HG02642 (cell line): ENCODE data around the gene HNRNPA3.
A peak's percentile ranks its signal among the peaks of the same experiment; 100 is the strongest.

Experiments
- ATAC-seq: cut with Tn5 transposase; IDR thresholded peaks from one replicate; pipeline ENCODE4 v1.9.1; 2021; ENCODE audit warnings: mild to moderate bottlenecking; ENCODE audit not compliant: unreplicated experiment, poor library complexity

Gene HNRNPA3

GRCh38 chr2:177251165-177251542, 38.6 kb downstream of the HNRNPA3 start:
- no peak for ATAC-seq

DNA sequence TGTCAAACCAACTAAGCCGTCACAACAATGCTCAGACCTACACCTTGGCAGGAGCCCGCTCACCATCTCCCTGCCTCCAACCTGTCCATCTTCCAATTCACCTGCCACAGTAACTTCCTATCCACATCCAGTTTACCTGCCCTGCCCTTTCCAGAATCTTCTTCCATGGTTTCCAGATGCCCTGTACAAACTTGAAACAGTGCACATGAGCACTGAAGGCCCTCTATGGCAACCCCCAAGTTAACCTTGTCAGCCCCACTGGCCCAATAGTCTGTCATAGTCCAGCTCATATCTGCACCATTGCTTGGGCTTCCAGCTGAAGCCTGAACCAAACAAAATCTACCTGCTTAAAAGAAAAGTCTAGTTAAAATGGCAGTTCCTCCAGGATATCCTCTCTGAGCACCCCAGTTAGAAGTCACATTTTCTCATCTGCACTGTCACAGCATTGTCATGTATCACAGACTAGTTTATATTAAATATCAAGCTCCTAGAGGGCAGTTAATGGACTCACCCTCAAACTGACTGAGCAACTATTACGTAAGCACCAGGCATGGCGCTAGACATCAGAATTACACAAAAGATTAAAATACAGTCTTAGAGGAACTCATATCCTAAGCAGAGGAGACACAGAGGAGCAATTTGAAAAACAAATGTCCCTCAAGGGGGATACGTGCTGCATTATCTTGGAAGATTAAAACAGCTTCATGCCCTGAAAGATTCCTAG, 40.4 kb downstream of the HNRNPA3 start:
- ATAC-seq, result no peak

DNA sequence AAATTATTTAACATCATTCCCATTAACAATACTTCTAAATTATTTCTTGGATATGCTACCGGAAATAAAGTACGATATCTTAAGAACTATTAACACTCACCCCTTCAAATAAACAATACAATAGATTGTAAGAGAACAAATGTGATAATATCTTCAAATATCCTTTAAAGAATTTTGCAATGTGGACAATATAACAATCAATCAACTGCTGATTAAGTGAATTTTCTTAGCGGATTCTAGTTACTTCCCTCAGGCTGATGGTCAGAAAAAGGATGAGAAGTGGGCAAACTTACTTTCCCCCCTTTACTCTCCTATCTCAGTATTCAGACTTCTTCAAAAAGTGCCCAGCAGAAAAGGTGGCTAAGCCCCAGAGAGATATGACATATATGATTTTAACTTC, 41.1 kb downstream of the HNRNPA3 start:
- ATAC-seq, result no peak

DNA sequence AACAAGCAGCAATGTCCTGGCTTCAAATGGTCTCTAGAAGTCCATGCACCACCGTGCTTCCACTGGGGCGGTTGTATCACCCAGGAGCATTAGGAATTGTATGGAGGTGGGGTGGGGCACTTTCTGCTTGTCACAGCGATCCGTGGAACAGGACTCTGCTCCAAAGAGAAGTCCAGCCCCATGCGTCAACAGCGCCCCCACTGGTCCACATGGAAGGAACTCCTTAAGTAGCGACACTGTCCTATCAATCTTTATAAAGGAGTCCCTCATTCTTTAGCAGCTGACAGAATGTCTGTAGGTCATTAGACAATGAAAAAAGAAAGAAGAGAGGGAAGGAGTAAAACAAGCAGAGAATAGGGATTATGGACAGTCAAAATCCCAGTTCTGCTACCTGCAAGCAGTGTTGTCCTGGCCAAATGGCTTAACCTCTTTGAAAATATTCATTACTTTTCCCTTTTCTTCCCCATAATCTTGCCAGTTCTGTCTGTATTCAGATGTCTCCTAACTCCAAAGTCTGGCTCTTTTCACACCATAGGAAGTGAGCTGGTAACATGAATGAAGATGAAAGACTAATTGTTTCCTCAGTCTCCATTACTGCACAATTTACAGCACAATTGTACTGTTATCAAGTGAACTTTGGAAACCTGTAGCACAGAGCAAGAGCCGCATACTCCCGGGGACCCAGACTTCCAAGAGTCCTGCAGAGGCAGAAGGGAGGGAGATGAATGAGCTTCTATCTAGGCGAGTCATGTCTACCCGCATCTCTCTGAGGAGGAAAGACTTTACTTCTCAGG, 42.0 kb downstream of the HNRNPA3 start:
- no peak for ATAC-seq

- no peak for ATAC-seq
Observed at GRCh38 chr2:177255227-177255601, 42.6 kb downstream of the HNRNPA3 start.

DNA sequence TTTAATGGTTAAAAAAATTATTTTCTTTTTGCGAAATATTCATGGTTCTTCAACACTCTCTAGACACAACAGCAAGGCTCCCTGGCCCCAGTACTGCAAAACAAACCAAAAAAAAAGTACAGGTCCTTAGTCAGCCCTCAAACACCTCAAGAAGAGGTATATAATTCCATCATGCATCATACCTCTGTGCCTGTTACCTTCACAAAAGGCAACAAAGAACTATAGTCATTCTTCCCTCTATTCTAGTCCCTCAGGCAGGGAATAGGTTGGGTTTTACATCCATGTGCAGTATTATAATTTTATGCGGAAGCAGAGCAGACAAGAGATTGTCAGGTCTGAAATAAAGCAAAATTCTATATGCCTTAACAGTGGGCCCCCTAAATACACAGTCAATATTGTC, 43.4 kb downstream of the HNRNPA3 start:
- ATAC-seq, result no peak

DNA sequence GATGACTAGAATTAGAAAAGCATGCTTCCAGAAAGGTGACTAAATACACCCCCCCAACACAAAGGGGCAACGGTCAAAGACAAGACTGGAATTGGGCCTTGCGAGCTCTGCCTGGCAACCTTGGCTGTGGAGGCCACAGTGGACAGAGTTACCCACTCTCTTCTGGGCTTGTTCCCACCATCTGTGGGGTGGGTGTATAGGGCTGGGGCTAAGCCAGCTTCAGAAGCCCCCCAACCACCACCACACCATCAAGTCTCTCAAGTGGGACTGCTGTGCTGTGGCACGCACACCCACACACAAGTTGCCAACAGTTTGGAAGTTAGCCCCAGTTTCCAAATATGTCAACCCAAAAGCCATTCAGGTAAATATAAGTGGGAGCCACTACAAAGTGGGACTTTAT, 44.1 kb downstream of the HNRNPA3 start:
- ATAC-seq, result no peak

DNA sequence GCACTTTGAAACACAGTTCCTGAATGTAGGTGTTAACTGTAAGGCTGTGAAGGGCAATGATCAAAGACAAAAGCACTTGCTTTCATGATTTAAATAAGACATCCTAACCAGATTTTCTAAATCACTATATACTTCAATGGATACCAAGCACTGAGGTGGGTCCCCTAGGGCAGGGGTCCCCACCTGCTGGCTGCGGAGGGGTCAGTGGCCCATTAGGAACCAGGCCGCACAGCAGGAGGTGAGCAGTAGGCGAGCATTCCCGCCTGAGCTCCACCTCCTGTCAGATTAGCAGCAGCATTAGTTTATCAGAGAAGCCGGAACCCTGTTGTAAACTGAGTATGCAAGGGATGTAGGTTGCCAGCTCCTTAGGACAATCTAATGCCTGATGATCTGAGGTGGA, 44.9 kb downstream of the HNRNPA3 start:
- ATAC-seq, result no peak

GRCh38 chr2:177258059-177258458, 45.5 kb downstream of the HNRNPA3 start:
- no peak for ATAC-seq

GRCh38 chr2:177260379-177260778, 47.8 kb downstream of the HNRNPA3 start:
- no peak for ATAC-seq

GRCh38 chr2:177261116-177262060, 48.8 kb downstream of the HNRNPA3 start:
- no peak for ATAC-seq

DNA sequence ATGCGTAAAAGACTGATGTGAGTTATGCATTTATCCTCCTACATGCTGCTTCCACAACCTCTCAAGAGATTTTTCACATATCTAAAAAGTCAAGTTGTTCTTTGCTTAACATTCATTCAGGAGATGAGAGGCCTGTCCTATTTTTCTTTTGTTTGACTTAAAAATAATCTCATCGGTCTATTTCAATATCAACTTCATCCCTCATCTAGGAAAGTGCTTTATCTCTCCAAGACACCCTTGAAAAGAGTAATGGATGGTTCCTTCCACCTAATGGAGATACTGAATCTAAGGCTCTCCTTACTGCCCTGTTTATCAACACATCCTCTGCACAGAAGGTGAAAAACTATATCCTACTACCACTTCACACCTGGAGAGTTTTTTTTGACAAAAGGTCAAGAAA, 49.5 kb downstream of the HNRNPA3 start:
- ATAC-seq, result no peak

DNA sequence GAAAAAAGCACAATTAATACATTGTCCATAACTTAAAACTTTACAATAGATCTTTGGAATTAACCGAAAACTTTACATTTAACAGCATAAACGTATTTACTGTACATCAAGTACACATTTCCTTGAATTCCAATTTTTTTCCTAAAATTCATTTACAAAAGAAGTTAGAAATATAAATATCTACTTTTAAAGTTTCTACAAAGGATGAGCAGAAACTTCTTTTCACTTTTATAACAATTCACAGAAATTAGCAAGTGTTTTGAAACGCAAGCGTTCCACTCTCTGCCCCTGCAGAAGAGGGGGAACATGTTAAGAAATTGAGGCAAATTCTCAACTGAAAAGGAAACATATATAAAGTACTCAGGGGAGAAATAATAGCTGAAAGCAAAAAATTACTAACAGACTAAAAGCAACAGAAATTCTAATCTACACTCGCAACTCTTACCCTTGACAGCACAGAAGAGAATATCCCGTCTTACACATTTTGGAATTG, 50.4 kb downstream of the HNRNPA3 start:
- ATAC-seq, result no peak

DNA sequence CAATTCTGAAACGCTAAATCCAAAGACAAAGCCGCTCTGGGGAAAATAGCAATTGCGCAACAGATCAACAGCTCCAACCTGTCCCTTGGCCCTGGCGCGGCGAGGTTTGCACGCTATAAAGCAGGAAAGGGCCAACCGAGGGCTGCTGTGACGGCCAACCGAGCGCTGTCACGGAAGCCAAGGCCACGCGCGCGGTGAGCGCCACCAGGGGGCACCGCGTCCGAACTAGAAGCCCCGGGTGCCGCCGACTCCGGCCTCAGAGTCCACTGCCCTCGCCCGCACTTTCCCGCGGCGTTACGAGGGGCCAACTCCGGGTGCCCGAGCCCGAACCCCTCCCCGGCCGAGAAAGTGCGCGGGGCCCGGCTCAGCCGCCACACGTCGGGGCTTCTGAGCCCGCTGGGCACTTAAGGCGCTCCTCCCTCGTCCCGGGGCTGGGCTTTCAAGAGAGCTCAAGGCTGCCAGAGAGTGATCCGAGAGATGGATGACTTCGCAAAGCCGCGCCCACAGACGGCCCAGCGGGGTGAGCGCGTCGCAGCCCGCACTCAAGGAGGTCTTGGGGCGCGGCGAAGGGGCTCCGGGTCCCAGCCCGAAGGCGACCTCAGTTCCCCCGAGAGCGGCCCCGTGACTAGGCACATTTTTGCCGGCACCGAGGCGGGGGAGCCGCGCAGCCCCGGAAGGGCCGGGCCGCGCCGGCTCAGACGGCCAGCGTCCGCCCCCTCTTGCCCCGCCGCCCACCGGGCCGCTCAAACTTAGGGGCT, 51.0 kb downstream of the HNRNPA3 start:
- peak; percentile 56 for ATAC-seq

DNA sequence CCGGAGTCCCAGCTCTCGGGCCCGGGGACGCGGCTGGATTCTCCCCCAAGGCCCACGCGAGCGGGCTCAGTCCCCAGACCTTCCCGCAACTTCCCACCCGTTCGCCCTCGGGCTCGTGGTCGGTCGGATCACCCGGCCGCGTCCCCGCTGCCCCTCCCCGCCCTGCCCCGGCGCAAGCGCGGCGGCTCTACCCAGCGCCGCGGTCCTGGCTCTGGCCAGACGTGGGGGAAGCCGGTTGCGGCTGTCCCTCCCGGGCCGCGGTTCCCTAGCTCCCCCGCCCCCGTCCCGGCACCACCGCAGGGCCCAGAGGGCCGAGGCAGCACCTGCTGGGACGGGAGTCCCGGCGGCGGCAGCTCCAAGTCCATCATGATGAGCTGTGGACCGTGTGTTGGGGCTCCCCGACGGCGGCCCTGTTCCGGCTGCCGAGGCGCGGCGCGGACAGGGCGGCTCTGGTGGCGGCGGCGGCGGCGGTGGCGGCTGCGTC, 51.7 kb downstream of the HNRNPA3 start:
- peak; percentile 33 for ATAC-seq

DNA sequence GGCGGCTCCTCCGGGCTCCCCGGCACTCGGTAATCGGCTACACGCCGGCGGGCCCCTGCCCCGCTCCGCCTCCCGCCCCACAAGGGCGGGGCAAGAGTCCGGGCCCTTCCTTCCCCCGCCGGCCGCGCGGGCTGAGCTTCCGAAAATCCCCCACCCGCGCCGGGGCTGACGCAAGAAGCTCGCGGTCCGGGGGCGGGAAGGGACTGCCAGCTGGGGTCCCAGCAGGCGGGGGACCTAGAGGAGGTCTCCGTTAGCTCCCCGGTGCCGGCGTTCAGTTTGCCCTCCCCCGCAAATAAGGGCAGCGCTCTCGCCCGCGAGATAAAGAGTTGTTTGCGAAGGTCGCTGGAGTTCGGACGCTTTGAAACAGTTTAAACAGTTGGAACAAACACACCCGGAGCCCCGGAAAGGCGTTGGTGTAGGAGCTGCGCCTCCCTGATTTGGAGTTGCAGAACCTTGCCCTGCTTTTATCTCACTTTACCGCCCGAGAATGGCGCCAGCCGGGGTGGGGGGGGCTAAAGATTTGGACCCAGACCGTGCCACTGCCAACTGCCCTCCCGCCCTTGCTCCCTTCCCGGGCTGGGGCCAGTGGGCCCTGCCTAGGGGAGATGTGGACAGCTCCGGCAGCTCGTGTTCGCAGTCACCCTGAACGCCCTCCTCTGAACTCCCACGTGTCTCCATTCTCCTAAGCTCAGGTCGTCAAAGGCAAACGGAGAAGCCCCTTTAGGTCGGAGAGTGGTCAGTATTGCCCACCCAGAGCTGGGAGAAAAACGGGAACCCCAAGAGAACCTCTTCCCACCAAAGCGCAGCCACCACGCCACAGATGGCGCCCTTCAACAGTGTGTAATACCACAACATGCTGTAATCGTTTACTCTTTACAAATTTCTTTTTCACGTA, 52.3 kb downstream of the HNRNPA3 start, which contains the start of gene NFE2L2:
Gene NFE2L2 (minus strand): TSS at position 35 of the 895 bp plus-strand sequence. CDS start 151 bp downstream, outside the sequence.
- peak; percentile 73 for ATAC-seq

DNA sequence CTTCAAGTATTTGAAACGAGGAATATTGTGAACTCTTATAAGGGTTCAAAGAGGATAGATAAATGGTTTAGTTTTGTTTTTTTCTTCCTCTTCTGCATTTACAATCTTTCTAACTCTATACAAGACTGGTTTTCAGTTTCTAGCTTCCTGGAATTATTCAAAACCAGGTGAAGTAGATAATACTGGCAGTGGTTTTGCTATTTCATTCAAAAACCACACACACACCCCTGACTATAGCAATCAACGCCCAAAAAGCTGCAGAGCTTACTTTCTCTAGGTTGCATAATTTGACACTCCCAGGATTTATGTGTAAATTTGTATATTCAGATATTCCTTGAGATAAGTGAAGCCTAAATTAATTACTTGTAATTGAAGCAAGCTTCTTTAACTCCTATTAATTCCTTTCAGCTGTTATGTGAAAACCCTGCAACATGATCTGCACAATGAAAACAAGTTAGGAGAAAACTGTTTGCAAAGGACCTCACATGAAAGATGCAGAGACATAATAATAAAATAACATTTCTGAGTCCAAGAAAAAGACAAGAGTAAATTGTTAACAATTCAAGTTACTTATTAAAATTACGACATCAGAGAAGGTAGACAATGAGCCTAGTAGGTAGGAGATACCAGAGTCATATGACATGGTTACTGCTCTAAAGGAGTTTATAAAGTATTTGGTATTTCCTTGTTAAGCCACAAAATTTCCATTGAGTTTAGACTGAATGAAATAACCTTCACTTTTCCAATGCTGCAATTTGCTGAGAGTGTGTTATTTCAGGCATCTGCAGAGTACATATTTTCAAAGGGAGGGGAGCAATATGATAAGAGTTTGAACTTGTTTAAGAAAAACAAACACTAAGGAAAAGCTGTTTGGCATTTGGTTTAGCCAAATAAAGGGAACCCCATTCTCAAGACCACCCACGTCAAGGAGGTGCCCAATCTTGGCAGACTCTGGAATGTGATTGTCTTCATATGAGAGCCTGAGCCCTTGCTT, 53.5 kb downstream of the HNRNPA3 start:
- no peak for ATAC-seq
